Measurements from ENCODE around the gene TCF20. TPM values are rescaled to one million over a fixed set of nuclear protein-coding genes. Genes with fewer than 3 reads are reported as not detected.

The TCF20 gene
- total RNA-seq, 4 donors from 2014 or later = 14.4 to 51.7 (median 27.3) TPM

GRCh38 chr22:42304324-42304790 lies 33.9 kb upstream of the TCF20 start:
- TF ChIP-seq CTCF (IDR thresholded peaks at IDR 0.05) = no peak
- TF ChIP-seq POLR2A (IDR thresholded peaks at IDR 0.05) = no peak
- no peaks in the 10 kb centered on the region for H3K4me1 ChIP-seq
- no peaks in the 10 kb centered on the region for H3K36me3 ChIP-seq
- intact Hi-C loops (cut with DNase I; ENCODE audit: low total_unique reads) = no loop called here
- H3K9me3 ChIP-seq = no peaks in the 10 kb centered on the region
- H3K4me3 ChIP-seq = no peak overlapping the region
- no peak overlapping the region for H3K27ac ChIP-seq
- no peak for DNase-seq
- H3K27me3 ChIP-seq = no peaks in the 10 kb centered on the region

- no peaks in the 10 kb centered on the region for H3K4me1 ChIP-seq
- H3K27me3 ChIP-seq = no peaks in the 10 kb centered on the region
- intact Hi-C loops (cut with DNase I; ENCODE audit: low total_unique reads) = no loop called here
- TF ChIP-seq CTCF (IDR thresholded peaks at IDR 0.05) (no peak), POLR2A (IDR thresholded peaks at IDR 0.05) (no peak)
- H3K27ac ChIP-seq = no peak overlapping the region
- no peak overlapping the region for H3K4me3 ChIP-seq
- no peaks in the 10 kb centered on the region for H3K36me3 ChIP-seq
- DNase-seq = no peak
- no peaks in the 10 kb centered on the region for H3K9me3 ChIP-seq
These were observed 33.2 kb upstream of the TCF20 start for GRCh38 chr22:42303396-42304323.

- Histone ChIP-seq H3K9me3 (no peaks in the 10 kb centered on the region), H3K36me3 (no peaks in the 10 kb centered on the region), H3K27ac (no peak overlapping the region), H3K4me3 (no peak overlapping the region), H3K27me3 (no peaks in the 10 kb centered on the region), H3K4me1 (no peaks in the 10 kb centered on the region)
- intact Hi-C loops (cut with DNase I; ENCODE audit: low total_unique reads) = no loop called here
- no peak for DNase-seq
- TF ChIP-seq POLR2A (IDR thresholded peaks at IDR 0.05) = no peak
These were observed 31.3 kb upstream of the TCF20 start for GRCh38 chr22:42301742-42302102.

- DNase-seq = no peak
- no peaks in the 10 kb centered on the region for H3K36me3 ChIP-seq
- no peaks in the 10 kb centered on the region for H3K4me1 ChIP-seq
- TF ChIP-seq POLR2A (IDR thresholded peaks at IDR 0.05) (no peak), CTCF (IDR thresholded peaks at IDR 0.05) (no peak)
- H3K4me3 ChIP-seq = no peak overlapping the region
- no peak overlapping the region for H3K27ac ChIP-seq
- intact Hi-C loops (cut with DNase I; ENCODE audit: low total_unique reads) = no loop called here
- H3K9me3 ChIP-seq = no peaks in the 10 kb centered on the region
- no peaks in the 10 kb centered on the region for H3K27me3 ChIP-seq
These were observed 30.8 kb upstream of the TCF20 start for GRCh38 chr22:42301077-42301741.

GRCh38 chr22:42300259-42301076 lies 30.0 kb upstream of the TCF20 start:
- no peaks in the 10 kb centered on the region for H3K9me3 ChIP-seq
- H3K4me1 ChIP-seq = no peaks in the 10 kb centered on the region
- no peak overlapping the region for H3K4me3 ChIP-seq
- DNase-seq = no peak
- intact Hi-C loops (cut with DNase I; ENCODE audit: low total_unique reads) = no loop called here
- H3K27ac ChIP-seq = no peak overlapping the region
- H3K36me3 ChIP-seq = no peaks in the 10 kb centered on the region
- no peaks in the 10 kb centered on the region for H3K27me3 ChIP-seq
- TF ChIP-seq CTCF (IDR thresholded peaks at IDR 0.05) (no peak), POLR2A (IDR thresholded peaks at IDR 0.05) (no peak)

Data from uterus (tissue), 4 donors.